DOHH2 (cell line): ENCODE data around the gene SUGP2.

Experiments
- H3F3A ChIP-seq: fragments of 200-600 bp; sonication (generic), shearing (Covaris generic); 2 replicates; pipeline ENCODE4 v1.6.0; 2016; ENCODE audit warnings: antibody characterized with exemption, mild to moderate bottlenecking; ENCODE audit not compliant: control insufficient read depth, insufficient read depth
- H3K27ac ChIP-seq: fragments of 200-600 bp; sonication (generic); 2 replicates; pipeline ENCODE4 v1.5.1; 2014; ENCODE audit warnings: low read depth, mild to moderate bottlenecking, low read length, moderate library complexity
- H3K27me3 ChIP-seq: fragments of 200-600 bp; sonication (generic); 2 replicates; pipeline ENCODE4 v1.6.1; 2014; ENCODE audit warnings: mild to moderate bottlenecking, low read length, mixed read lengths; ENCODE audit not compliant: control insufficient read depth
- H3K36me3 ChIP-seq: fragments of 200-600 bp; sonication (generic); 2 replicates; pipeline ENCODE4 v1.6.1; 2014; ENCODE audit warnings: mild to moderate bottlenecking, low read length, moderate library complexity, mixed read lengths; ENCODE audit not compliant: control insufficient read depth
- H3K4me1 ChIP-seq: fragments of 200-600 bp; sonication (generic); 2 replicates; pipeline ENCODE4 v1.6.1; 2014; ENCODE audit warnings: mild to moderate bottlenecking, low read length, mixed read lengths; ENCODE audit not compliant: control insufficient read depth
- H3K4me2 ChIP-seq: fragments of 200-600 bp; sonication (generic); 2 replicates; pipeline ENCODE4 v1.6.0; 2014; ENCODE audit warnings: mild to moderate bottlenecking, low read length, moderate library complexity
- H3K4me3 ChIP-seq: fragments of 200-600 bp; sonication (generic); 2 replicates; pipeline ENCODE4 v1.5.1; 2014; ENCODE audit warnings: mild to moderate bottlenecking, low read length, mixed read lengths
- H3K79me2 ChIP-seq: fragments of 200-600 bp; sonication (generic); 2 replicates; pipeline ENCODE4 v1.6.1; 2014; ENCODE audit warnings: mild to moderate bottlenecking, low read length, mixed read lengths; ENCODE audit not compliant: control insufficient read depth
- H3K9me2 ChIP-seq: fragments of 200-600 bp; sonication (generic); replicated peaks from 2 replicates; pipeline ENCODE4 v1.6.1; 2014; ENCODE audit warnings: mild to moderate bottlenecking, low read length, mixed read lengths; ENCODE audit not compliant: control insufficient read depth
- H3K9me3 ChIP-seq: fragments of 200-600 bp; sonication (generic); 2 replicates; pipeline ENCODE4 v1.6.1; 2014; ENCODE audit warnings: antibody characterized with exemption, low read length, mixed read lengths; ENCODE audit not compliant: control insufficient read depth, insufficient read depth
- H4K20me1 ChIP-seq: fragments of 200-600 bp; sonication (generic); 2 replicates; pipeline ENCODE4 v1.6.0; 2014; ENCODE audit warnings: low read depth, mild to moderate bottlenecking, antibody characterized with exemption, low read length, moderate library complexity; ENCODE audit not compliant: control insufficient read depth, insufficient read depth
- EZH2phosphoT487 ChIP-seq: fragments of 200-600 bp; sonication (generic); IDR thresholded peaks from 2 replicates; pipeline ENCODE4 v1.6.1; 2017; ENCODE audit warnings: borderline replicate concordance, mild to moderate bottlenecking, antibody characterized with exemption, low read length, moderate library complexity, mixed read lengths
- TF ChIP-seq, protein P1 (sequence below): fragments of 200-600 bp; sonication (generic); IDR thresholded peaks from one replicate; pipeline ENCODE4 v1.5.1; 2014; ENCODE audit warnings: antibody characterized with exemption, mild to moderate bottlenecking, low read depth, low read length; ENCODE audit not compliant: poor library complexity, severe bottlenecking

Gene SUGP2

DNA sequence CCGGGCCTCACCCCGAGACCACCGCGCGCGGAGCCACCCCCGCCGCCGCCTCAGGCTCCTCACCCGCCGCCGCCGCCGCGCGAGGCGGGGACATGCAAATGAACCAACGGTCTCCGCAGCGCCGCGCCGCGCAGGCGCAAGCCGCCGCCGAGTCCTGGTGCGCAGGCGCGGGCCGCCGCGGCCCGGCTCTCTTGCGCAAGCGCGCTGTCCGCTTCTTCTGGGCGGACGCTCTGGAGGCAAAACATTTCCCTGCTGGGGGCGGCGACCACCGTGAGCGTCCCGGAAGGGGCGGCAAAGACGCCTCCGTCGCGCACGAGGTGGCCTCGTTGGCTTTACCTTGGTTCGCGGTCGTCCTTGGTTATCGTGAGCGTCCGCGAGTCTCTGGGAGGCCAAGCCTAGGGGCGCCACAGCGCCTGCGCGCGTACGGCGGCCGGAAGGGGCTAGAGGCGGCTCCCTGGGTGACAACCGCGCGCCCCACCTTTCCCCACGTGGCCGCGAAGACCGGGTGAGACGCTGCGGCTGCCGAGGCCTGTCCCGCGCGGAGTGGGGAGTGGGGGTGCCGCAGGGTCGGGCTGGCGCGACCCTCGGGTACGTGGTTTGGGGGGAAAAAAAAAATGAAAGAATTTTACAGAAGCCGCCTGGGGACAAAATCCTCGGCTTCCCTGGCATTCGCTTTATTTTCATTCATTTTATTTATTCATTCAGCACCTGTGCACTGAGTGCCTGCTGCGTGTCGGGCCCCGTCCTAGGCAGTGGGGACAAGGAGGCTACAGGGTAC lies at the start of gene SUGP2, which contains the start of gene ARMC6:
SUGP2 (minus strand) TSS at position 92 of the 778 bp plus-strand sequence. CDS start 2,446 bp downstream, outside the sequence.
ARMC6 (plus strand) TSS at position 178 of the 778 bp plus-strand sequence. CDS start 607 bp downstream, outside the sequence.
- Histone ChIP-seq H3K4me3 (peak within 1 kb of the TSS; percentile 92), H3K4me2 (peak within 1 kb of the TSS; percentile 69), H3F3A (peaks cover 3% of the 10 kb centered on the region), H3K4me1 (peaks cover 33% of the 10 kb centered on the region), H3K9me2 (no peaks in the 10 kb centered on the region), H3K9me3 (no peaks in the 10 kb centered on the region), H3K27ac (peak within 1 kb of the TSS; percentile 84), H3K36me3 (peaks cover 73% of the 10 kb centered on the region), H3K27me3 (no peaks in the 10 kb centered on the region), H3K79me2 (peaks cover 93% of the 10 kb centered on the region), H4K20me1 (peaks cover 4% of the 10 kb centered on the region; the same call in 1 of the 2 replicates)
- TF ChIP-seq EZH2phosphoT487, result no peak
- TF ChIP-seq, protein P1, sequence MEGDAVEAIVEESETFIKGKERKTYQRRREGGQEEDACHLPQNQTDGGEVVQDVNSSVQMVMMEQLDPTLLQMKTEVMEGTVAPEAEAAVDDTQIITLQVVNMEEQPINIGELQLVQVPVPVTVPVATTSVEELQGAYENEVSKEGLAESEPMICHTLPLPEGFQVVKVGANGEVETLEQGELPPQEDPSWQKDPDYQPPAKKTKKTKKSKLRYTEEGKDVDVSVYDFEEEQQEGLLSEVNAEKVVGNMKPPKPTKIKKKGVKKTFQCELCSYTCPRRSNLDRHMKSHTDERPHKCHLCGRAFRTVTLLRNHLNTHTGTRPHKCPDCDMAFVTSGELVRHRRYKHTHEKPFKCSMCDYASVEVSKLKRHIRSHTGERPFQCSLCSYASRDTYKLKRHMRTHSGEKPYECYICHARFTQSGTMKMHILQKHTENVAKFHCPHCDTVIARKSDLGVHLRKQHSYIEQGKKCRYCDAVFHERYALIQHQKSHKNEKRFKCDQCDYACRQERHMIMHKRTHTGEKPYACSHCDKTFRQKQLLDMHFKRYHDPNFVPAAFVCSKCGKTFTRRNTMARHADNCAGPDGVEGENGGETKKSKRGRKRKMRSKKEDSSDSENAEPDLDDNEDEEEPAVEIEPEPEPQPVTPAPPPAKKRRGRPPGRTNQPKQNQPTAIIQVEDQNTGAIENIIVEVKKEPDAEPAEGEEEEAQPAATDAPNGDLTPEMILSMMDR, result no peak

DNA sequence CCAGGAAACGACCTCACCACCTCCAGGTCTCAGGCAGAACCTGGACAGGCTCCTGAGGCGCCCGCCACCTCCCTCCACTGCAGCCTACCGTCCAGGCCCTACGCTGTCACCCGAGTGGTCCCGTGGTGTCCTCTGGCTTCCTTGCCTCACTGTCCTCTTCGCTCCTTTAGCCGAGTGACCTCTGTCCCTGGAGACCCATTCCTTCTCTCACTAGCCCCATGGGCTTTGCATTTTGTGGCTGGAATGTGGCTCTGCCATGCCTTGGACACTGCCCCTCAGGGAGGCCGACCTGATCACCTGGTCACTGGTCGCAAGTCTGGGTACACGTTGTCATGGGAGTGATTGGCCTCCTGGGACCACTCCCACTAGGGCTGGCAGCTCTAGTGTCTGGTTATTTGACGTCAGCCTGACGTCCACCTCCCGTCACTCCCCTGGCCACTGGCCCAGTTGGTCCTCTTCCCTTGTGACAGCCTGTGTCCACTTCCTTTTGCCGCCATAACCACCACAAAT lies 48.4 kb upstream of the SUGP2 start:
- Histone ChIP-seq H3K79me2 (0 out of 2 replicates have a peak, but pooled peaks cover 2% of the 10 kb centered on the region), H3K9me3 (no peaks in the 10 kb centered on the region), H3K9me2 (no peaks in the 10 kb centered on the region), H3K27ac (no peak overlapping the region), H3K4me2 (no peak overlapping the region), H3K4me3 (no peak overlapping the region), H3K4me1 (no peaks in the 10 kb centered on the region), H3F3A (no peaks in the 10 kb centered on the region), H4K20me1 (no peaks in the 10 kb centered on the region), H3K36me3 (0 out of 2 replicates have a peak, but pooled peaks cover 2% of the 10 kb centered on the region), H3K27me3 (no peaks in the 10 kb centered on the region)
- no peak for TF ChIP-seq EZH2phosphoT487
- TF ChIP-seq, protein P1, result no peak

DNA sequence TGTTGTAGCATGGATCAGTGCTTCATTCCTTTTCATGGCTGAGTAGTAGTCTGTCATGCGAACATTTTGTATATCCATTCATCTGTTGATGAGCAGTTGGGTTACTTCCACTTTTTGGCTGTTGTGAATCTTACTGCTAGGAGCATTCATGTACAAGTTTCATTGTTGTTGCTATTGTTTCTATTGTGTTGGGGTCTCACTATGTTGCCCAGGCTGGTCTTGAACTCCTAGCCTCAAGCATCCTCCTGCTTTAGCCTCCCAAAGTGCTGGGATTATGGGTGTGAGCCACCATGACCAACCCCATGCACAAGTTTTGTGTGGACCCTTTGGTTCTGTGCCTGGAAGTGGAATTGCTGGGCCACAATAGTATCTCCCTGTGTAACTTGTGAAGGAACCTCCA lies 46.3 kb upstream of the SUGP2 start:
- Histone ChIP-seq H3K4me1 (no peaks in the 10 kb centered on the region), H3K27ac (no peak overlapping the region), H3K9me2 (no peaks in the 10 kb centered on the region), H3K4me3 (no peak overlapping the region), H3K27me3 (no peaks in the 10 kb centered on the region), H3K4me2 (no peak overlapping the region), H3K9me3 (no peaks in the 10 kb centered on the region), H4K20me1 (no peaks in the 10 kb centered on the region), H3F3A (no peaks in the 10 kb centered on the region), H3K36me3 (0 out of 2 replicates have a peak, but pooled peaks cover 2% of the 10 kb centered on the region), H3K79me2 (0 out of 2 replicates have a peak, but pooled peaks cover 2% of the 10 kb centered on the region)
- TF ChIP-seq EZH2phosphoT487, result no peak
- TF ChIP-seq, protein P1, result no peak
